ENCODE results near the gene FHDC1. TPM values are rescaled to one million over a fixed set of nuclear protein-coding genes. Genes with fewer than 3 reads are reported as not detected.

The FHDC1 gene
- total RNA-seq, 1 donor from 2014 or later = 0.22 TPM

GRCh38 chr4:153004081-153004850 lies 68.1 kb downstream of the FHDC1 start:
- intact Hi-C loops (cut with micrococcal nuclease) = no loop called here

- intact Hi-C loops (cut with micrococcal nuclease) = no loop called here
Observed at GRCh38 chr4:153005899-153006381, 69.8 kb downstream of the FHDC1 start.

GRCh38 chr4:153008578-153009199 lies 72.6 kb downstream of the FHDC1 start:
- intact Hi-C loops (cut with micrococcal nuclease) = no loop called here

- intact Hi-C loops (cut with micrococcal nuclease) = no loop called here
Observed at GRCh38 chr4:153010146-153010545, 74.0 kb downstream of the FHDC1 start.

DNA sequence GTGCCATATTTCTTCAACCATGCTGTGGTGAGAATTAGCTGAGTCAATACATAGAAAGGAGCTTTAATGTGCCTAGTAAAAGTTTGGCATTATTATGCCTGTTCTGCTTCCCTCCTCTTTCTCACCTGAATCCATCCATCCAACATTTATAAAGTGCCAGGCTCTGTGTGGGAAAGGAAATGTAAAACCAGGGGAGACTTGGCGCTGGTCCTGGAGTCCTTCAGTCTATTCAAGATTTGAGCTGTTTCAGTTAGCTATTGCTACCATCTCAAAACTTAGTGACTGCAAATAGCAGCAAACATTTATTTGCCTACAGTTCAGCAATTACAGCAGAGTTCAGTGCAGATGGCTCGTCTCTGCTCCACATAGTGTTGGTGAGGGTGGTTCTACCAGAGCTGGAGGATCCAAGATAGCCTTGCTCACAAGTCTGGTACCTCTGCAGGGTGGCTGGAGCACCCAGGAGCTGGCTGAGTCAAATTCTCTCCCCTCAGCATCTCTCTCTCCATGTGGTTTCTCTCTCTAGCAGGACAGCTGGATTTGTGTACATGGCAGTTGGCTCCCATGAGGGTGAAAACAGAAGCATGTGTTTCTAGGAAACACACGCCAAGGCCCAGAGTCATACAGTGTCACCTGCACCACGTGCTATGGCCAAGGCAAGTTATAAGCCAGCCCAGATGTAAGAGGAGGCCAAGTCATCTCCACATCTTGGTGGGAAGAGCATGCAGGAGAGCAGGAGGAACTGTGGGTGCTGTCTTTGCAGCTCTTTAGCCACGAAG lies 77.3 kb downstream of the FHDC1 start:
- intact Hi-C loops (cut with micrococcal nuclease) = no loop called here

DNA sequence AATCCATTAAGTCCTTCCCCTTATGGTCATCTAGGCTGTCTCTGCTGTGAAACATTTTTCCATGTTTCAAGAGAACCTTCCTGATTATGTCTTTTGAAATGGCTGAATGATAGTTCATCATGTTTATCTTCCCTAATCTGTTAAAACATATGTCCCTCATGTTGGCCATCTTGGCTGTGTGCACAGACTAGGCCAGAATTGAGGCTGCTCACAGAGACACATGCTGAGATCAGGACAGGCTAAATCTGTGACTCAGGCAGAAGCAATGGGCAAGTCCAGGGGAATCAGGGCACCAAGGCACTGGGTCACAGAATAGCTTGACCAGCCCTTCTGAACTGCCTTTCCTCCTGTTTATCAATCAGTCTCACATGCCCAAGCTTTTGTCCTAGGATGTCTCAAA lies 78.3 kb downstream of the FHDC1 start:
- intact Hi-C loops (cut with micrococcal nuclease) = no loop called here

DNA sequence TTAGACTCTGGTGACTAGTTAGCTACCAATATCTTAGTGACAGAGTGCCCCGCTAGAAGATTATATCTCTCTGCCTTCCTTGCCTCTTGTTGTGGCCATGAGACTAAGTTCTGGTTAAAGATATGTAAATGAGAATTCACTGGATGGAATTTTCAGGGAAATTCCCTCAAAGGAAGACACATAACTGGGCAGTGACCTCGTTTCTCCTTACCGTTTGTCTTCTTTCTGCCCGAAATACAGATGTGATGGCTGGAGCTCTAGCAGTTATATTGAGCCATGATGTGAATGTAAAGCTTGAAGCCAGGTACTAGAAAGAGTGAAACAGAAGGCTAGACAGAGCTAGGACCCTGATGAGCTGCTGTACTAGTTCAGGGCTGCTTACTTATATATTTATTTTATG lies 80.5 kb downstream of the FHDC1 start:
- intact Hi-C loops (cut with micrococcal nuclease) = no loop called here

GRCh38 chr4:153018031-153018430 lies 81.9 kb downstream of the FHDC1 start:
- intact Hi-C loops (cut with micrococcal nuclease) = no loop called here

DNA sequence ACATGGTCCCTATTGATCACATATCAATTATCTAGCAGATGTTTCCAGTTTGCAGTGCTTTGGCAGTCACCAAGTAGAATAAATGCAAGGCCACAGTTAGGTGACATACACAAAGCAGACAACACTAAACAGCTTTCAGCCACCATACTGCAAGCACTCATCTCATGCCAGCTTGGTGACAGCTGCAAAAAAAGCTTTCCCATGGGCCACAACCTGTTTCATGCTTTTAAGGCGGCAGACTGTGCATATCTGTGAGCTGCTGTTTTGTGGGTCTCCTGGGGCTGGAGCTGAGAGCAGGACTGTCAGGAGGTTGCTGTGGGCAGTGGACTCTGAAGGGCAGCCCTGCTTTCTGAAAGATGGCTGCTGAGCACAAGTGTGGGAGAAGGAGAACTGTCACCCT lies 82.6 kb downstream of the FHDC1 start:
- intact Hi-C loops (cut with micrococcal nuclease) = no loop called here

GRCh38 chr4:153019906-153020305 lies 83.8 kb downstream of the FHDC1 start:
- intact Hi-C loops (cut with micrococcal nuclease) = no loop called here

- intact Hi-C loops (cut with micrococcal nuclease) = no loop called here
Observed at GRCh38 chr4:153020457-153020856, 84.3 kb downstream of the FHDC1 start.

DNA sequence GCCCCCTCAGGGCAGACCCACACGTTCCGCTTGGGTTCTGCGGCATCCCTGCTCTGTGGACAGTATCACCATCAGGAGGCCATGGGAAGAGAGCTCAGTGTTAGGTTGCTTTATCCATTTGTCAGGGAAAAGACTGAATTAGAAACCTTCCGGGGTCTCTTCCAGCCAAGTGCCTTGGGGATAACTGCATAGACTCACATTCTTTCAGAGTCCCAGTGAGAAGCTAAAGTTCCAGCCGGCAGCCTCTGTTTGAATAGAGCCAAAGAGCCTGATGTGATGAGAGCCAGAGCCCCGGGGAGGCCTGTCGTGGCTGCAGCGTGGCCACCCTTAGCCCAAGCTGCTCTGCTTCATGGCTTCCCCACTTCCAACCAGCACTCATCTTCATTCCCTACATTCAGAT lies 85.2 kb downstream of the FHDC1 start:
- intact Hi-C loops (cut with micrococcal nuclease) = no loop called here

GRCh38 chr4:153022241-153022715 lies 86.2 kb downstream of the FHDC1 start:
- intact Hi-C loops (cut with micrococcal nuclease) = no loop called here

DNA sequence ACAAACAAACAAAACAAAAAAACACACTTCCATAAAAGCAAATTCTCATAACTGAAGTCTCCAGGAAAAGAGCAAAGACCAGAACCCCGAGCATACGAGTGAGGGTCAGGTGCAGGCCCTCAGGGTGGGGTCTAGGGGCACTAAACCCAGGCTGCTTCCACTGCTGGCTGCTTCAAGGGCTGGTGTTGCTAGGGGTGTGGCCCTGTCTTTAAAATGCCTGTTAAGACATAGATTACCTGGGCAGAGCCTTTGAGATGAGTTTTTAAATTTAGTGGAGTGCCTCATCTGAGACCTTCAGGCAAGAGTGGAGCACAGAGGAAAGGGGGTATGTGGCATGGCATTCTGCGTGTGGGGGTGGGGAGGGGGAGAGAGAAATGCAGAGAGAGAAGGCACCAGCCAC lies 87.0 kb downstream of the FHDC1 start:
- intact Hi-C loops (cut with micrococcal nuclease) = no loop called here

GRCh38 chr4:153023692-153024394 lies 87.7 kb downstream of the FHDC1 start:
- intact Hi-C loops (cut with micrococcal nuclease) = no loop called here

DNA sequence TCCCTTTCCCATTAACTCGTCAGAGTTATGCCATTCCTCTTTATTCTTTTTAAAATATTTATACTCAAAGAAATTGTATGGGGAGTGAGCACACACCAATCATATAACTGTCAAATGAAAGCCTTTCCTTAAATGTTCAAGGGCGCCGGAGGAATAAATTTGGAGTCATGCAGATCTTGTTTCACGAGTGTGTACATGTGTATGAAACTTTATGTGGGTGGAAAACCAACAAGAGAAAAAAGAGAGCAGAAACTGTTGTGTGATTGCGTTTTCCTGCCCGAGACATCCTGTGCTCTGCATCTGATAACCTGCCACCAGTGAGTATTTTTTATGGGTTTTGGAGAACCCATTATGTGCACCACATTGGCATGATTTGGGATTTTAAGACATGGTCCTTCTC lies 88.3 kb downstream of the FHDC1 start:
- intact Hi-C loops (cut with micrococcal nuclease) = no loop called here

DNA sequence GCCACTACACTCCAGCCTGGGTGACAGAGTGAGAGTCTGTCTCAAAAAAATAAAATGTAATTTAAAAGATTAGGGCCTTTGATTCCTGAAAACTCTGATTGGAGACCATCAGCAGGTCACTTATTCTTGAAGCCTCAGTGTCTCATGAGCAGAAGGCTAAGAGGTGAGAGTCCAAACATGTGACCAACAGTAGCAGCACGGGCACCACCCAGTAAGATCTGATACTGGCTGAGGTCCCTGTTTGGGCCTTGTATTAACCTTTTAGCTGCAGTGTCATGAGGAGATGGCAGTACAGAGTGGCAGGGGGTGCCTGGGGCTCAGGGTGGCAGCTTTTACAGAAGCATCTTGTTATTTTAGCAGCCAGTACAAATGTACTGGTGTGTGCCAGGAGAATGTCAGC lies 89.3 kb downstream of the FHDC1 start:
- intact Hi-C loops (cut with micrococcal nuclease) = no loop called here

DNA sequence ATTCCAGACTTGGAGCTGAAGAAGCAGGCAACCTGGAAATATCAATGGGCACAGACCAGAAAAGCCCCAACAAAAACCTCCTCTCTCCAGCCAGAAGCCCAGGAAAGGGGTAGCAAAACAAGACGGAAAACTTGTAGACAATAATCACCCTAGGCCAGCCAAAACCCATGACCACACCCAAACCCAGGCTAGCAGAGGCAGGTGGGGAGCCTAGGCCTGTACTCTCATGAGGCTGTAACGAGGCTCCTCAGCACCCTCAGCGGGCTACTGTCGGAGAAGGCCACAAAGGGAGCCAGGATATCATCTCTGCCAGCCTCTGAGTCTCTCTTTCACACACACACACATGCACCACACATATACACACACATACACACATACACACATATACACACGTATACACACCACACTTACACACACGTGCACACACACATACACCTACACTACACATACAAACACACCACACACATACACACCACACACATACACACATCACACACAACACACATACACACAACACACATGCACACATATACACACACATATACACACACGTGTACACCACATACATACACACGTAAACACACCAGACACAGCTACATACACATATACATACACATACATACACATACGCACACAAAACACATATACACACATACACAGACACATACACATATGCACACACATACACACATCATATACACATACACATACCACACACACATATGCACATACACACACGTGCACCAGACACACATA lies 90.6 kb downstream of the FHDC1 start:
- intact Hi-C loops (cut with micrococcal nuclease) = no loop called here

DNA sequence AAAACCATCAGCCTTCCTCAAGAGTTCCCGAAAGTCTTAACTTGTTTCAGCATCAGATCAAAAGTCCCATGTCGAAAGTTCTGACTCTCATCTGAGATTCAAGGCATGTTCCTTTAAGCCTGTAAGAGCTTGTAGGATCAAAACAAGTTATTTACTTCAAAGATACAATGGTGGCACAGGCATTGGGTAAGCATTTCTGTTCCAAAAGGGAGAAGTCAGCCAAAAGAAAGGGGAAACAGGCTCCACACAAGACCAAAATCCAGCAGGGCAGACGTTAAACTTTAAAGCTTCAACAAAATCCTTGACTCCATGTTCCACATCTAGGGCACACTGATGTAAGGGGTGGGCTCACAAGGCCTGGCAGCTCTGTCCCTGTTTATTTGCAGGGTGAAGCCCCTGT lies 91.7 kb downstream of the FHDC1 start:
- intact Hi-C loops (cut with micrococcal nuclease) = no loop called here

- intact Hi-C loops (cut with micrococcal nuclease) = no loop called here
Observed at GRCh38 chr4:153028535-153028934, 92.4 kb downstream of the FHDC1 start.
